H1 (cell line): ENCODE results near the gene PDE9A. TPM values are rescaled to one million over a fixed set of nuclear protein-coding genes. Genes with fewer than 3 reads are reported as not detected.

Experiments used
- CTCF ChIA-PET: fragments of 300-600 bp; sonication (Branson Sonifier 250); formaldehyde crosslinking; loops from one replicate; lab custom pipeline; 2021; ENCODE audit not compliant: partially characterized antibody; lab: Charles Lee
- POLR2A ChIA-PET: fragments of 300-600 bp; sonication (Branson Sonifier 250); formaldehyde crosslinking; loops from one replicate; lab custom pipeline; 2021; ENCODE audit warnings: inconsistent platforms; ENCODE audit not compliant: partially characterized antibody; lab: Charles Lee
- DNase-seq, 2 experiments: peaks; one replicate each; pipeline versions ENCODE4 v3.0.0 to v3.0.0-alpha.2; 2010 to 2022; ENCODE audit warnings: low spot score in 2 of 2, low read depth in 1 of 2, mixed read lengths in 1 of 2
- FAIRE-seq: peaks from 2 replicates; lab custom pipeline; 2011; peaks lifted over from hg19 to GRCh38; lab: Jason Lieb, UNC
- H2AFZ ChIP-seq: 2 replicates; pipeline ENCODE4 v1.8.1; 2012; ENCODE audit warnings: low read length, inconsistent platforms
- H2AK5ac ChIP-seq: 2 replicates; pipeline ENCODE4 v1.6.1; 2013; ENCODE audit warnings: low read depth, low read length
- H2BK120ac ChIP-seq: replicated peaks from 2 replicates; pipeline ENCODE3; 2013; ENCODE audit warnings: low read depth, low read length, inconsistent platforms
- H2BK12ac ChIP-seq: 2 replicates; pipeline ENCODE4 v1.6.1; 2013; ENCODE audit warnings: low read depth, low read length
- H2BK15ac ChIP-seq: 2 replicates; pipeline ENCODE4 v1.6.1; 2013; ENCODE audit warnings: low read length
- H2BK20ac ChIP-seq: 2 replicates; pipeline ENCODE4 v1.6.1; 2013; ENCODE audit warnings: low read length
- H2BK5ac ChIP-seq: 2 replicates; pipeline ENCODE4 v1.6.1; 2013; ENCODE audit warnings: low read depth, low read length
- H3K14ac ChIP-seq: 2 replicates; pipeline ENCODE4 v1.6.1; 2013; ENCODE audit warnings: inconsistent platforms; ENCODE audit not compliant: insufficient read length
- H3K18ac ChIP-seq: 2 replicates; pipeline ENCODE4 v1.6.1; 2013; ENCODE audit warnings: low read length; ENCODE audit errors: extremely low read depth
- H3K23ac ChIP-seq: 2 replicates; pipeline ENCODE4 v1.6.1; 2013; ENCODE audit warnings: inconsistent platforms; ENCODE audit not compliant: insufficient read length
- H3K23me2 ChIP-seq: 2 replicates; pipeline ENCODE4 v1.6.1; 2013; ENCODE audit warnings: low read depth, low read length
- H3K27ac ChIP-seq: 2 replicates; pipeline ENCODE4 v1.6.1; 2011; ENCODE audit warnings: low read depth, low read length, inconsistent platforms
- H3K27me3 ChIP-seq, 4 experiments: replicated peaks in 1 of 4; 1 replicate in 1 of 4; 2 replicates in 3 of 4; pipeline versions ENCODE4 v1.6.1 to v1.8.1; 2011 to 2013; ENCODE audit warnings: low read length in 3 of 4, mild to moderate bottlenecking in 3 of 4, inconsistent platforms in 2 of 4, mixed read lengths in 2 of 4, moderate library complexity in 1 of 4; ENCODE audit not compliant: control insufficient read depth in 3 of 4, insufficient read depth in 3 of 4; ENCODE audit errors: extremely low read depth in 1 of 4
- H3K36me3 ChIP-seq, 4 experiments: 2 replicates each; pipeline versions ENCODE4 v1.6.1 to v1.8.1; 2011 to 2013; ENCODE audit warnings: mild to moderate bottlenecking in 4 of 4, low read length in 3 of 4, moderate library complexity in 2 of 4, control low read depth in 1 of 4, inconsistent platforms in 1 of 4; ENCODE audit not compliant: insufficient read depth in 4 of 4, control insufficient read depth in 2 of 4
- H3K4ac ChIP-seq: replicated peaks from 2 replicates; pipeline ENCODE3; 2013; ENCODE audit warnings: low read length, low read depth, mixed read lengths, inconsistent platforms; ENCODE audit not compliant: insufficient read length
- H3K4me1 ChIP-seq, 4 experiments: replicated peaks in 1 of 4; 1 replicate in 1 of 4; 2 replicates in 3 of 4; pipeline versions ENCODE4 v1.6.1 to v1.8.1; 2011 to 2013; ENCODE audit warnings: low read length in 3 of 4, inconsistent platforms in 2 of 4, mixed read lengths in 1 of 4; ENCODE audit not compliant: insufficient read depth in 4 of 4, control insufficient read depth in 3 of 4
- H3K4me2 ChIP-seq, 2 experiments: 2 replicates each; pipeline versions ENCODE4 v1.6.1 to v1.8.1; 2011 to 2013; ENCODE audit warnings: low read depth in 2 of 2, low read length in 2 of 2, control low read depth in 1 of 2, inconsistent platforms in 1 of 2, mild to moderate bottlenecking in 1 of 2; ENCODE audit not compliant: insufficient read depth in 1 of 2
- H3K4me3 ChIP-seq, 4 experiments: fragments of 200-600, 300-600 bp in 1 of 4; sonication (generic), shearing (Covaris generic), sonication (Bioruptor Twin) in 1 of 4; 2 replicates each; pipeline versions ENCODE4 v1.5.1 to v1.8.1; 2011 to 2016; ENCODE audit warnings: low read length in 4 of 4, low read depth in 3 of 4, control low read depth in 2 of 4, inconsistent platforms in 2 of 4, mild to moderate bottlenecking in 2 of 4, mixed read lengths in 1 of 4, moderate library complexity in 1 of 4; ENCODE audit not compliant: insufficient read depth in 2 of 4; ENCODE audit errors: extremely low read depth in 1 of 4
- H3K56ac ChIP-seq: replicated peaks from 2 replicates; pipeline ENCODE3; 2013; ENCODE audit warnings: low read depth, mild to moderate bottlenecking, mixed read lengths, low read length, inconsistent platforms; ENCODE audit not compliant: insufficient read length
- H3K79me1 ChIP-seq: 2 replicates; pipeline ENCODE4 v1.6.1; 2013; ENCODE audit warnings: low read depth, low read length, control low read depth
- H3K79me2 ChIP-seq, 2 experiments: 2 replicates each; pipeline versions ENCODE4 v1.6.1 to v1.8.1; 2012 to 2013; ENCODE audit warnings: low read length in 2 of 2, mild to moderate bottlenecking in 2 of 2, inconsistent platforms in 1 of 2; ENCODE audit not compliant: insufficient read depth in 2 of 2, control insufficient read depth in 1 of 2
- H3K9ac ChIP-seq, 4 experiments: replicated peaks in 1 of 4; 1 replicate in 1 of 4; 2 replicates in 3 of 4; pipeline versions ENCODE4 v1.6.1 to v1.8.1; 2011 to 2013; ENCODE audit warnings: low read depth in 3 of 4, low read length in 3 of 4, control low read depth in 2 of 4, mild to moderate bottlenecking in 2 of 4, moderate library complexity in 2 of 4, inconsistent platforms in 1 of 4; ENCODE audit errors: extremely low read depth in 1 of 4
- H3K9me3 ChIP-seq, 2 experiments: 2 replicates each; pipeline versions ENCODE4 v1.6.1 to v1.8.1; 2012 to 2013; ENCODE audit warnings: mild to moderate bottlenecking in 2 of 2, moderate library complexity in 2 of 2, control low read depth in 1 of 2, inconsistent platforms in 1 of 2, low read depth in 1 of 2, low read length in 1 of 2, mixed read lengths in 1 of 2; ENCODE audit not compliant: insufficient read depth in 2 of 2
- H4K20me1 ChIP-seq, 2 experiments: replicated peaks in 1 of 2; 2 replicates each; pipeline versions ENCODE3 to v1.8.1; 2011 to 2013; ENCODE audit warnings: inconsistent platforms in 2 of 2, low read length in 2 of 2, mild to moderate bottlenecking in 1 of 2; ENCODE audit not compliant: insufficient read depth in 2 of 2, control insufficient read depth in 1 of 2
- H4K5ac ChIP-seq: 2 replicates; pipeline ENCODE4 v1.6.1; 2013; ENCODE audit warnings: low read length, low read depth, mixed read lengths, inconsistent platforms; ENCODE audit not compliant: insufficient read length
- H4K8ac ChIP-seq: 2 replicates; pipeline ENCODE4 v1.8.0; 2013; ENCODE audit warnings: mild to moderate bottlenecking, moderate library complexity, low read length, inconsistent platforms; ENCODE audit not compliant: insufficient read depth; ENCODE audit errors: extremely low read depth
- H4K91ac ChIP-seq: replicated peaks from 2 replicates; pipeline ENCODE3; 2013; ENCODE audit warnings: low read length, mixed read lengths, inconsistent platforms; ENCODE audit not compliant: insufficient read length
- CHD2 ChIP-seq: IDR thresholded peaks from 2 replicates; pipeline ENCODE4 v1.6.1; 2012; ENCODE audit warnings: low read length, improper control_type of control experiment
- POU5F1 ChIP-seq: IDR thresholded peaks from 2 replicates; pipeline ENCODE4 v1.6.1; 2011; ENCODE audit warnings: low read depth, mild to moderate bottlenecking, low read length, moderate library complexity
- RAD21 ChIP-seq, 2 experiments: IDR thresholded peaks in 1 of 2; conservative IDR thresholded peaks in 1 of 2; 2 replicates each; pipeline ENCODE4 v1.6.1; 2011; ENCODE audit warnings: low read depth in 2 of 2, low read length in 2 of 2, improper control_type of control experiment in 1 of 2, inconsistent platforms in 1 of 2, mild to moderate bottlenecking in 1 of 2, moderate library complexity in 1 of 2
- RBBP5 ChIP-seq: IDR thresholded peaks from 2 replicates; pipeline ENCODE4 v1.7.1; 2012; ENCODE audit warnings: low read depth, mild to moderate bottlenecking, inconsistent platforms, low read length, moderate library complexity, borderline replicate concordance
- SRF ChIP-seq: IDR thresholded peaks from 2 replicates; pipeline ENCODE4 v1.6.1; 2011; ENCODE audit warnings: mild to moderate bottlenecking, low read depth, low read length, moderate library complexity
- WGBS, 2 experiments: shearing (Covaris generic) in 1 of 2; methylation state at CpG; one replicate each; pipeline versions ENCODE4 v1.1.6 to v1.1.7; 2013 to 2015; ENCODE audit warnings: low lambda C conversion rate in 2 of 2, mixed read lengths in 2 of 2, inconsistent platforms in 1 of 2, low coverage in 1 of 2, missing lambda C conversion rate in 1 of 2; ENCODE audit not compliant: insufficient replicate concordance in 2 of 2, insufficient coverage in 1 of 2, insufficient read length in 1 of 2; ENCODE audit errors: extremely low coverage in 1 of 2, missing lambda C conversion rate in 1 of 2; 5-methylcytosine and 5-hydroxymethylcytosine counted together
- polyA plus RNA-seq, 7 experiments: library from polyadenylated mRNA; depleted of rRNA in 3 of 7; stranded (reverse) in 5 of 7; unstranded in 2 of 7; fragments of >200 nt in 5 of 7; fragments of 200-250 nt in 2 of 7; gene quantifications; 1 replicate in 5 of 7; 2 replicates in 1 of 7; 4 replicates in 1 of 7; pipeline versions ENCODE4 v1.2.1 to v1.2.3, GENCODE V29; 2011 to 2013; ENCODE audit warnings: missing spikeins in 2 of 7, mixed read lengths in 2 of 7
- total RNA-seq: library from RNA; stranded (reverse); fragmentation: NEBNext Ultra II Directional; extraction: Animal tissue kit (Norgen Biotek cat#: 25700); gene quantifications from 2 replicates; pipeline ENCODE4 v1.2.1, GENCODE V29; 2021

The PDE9A gene
- total and polyA plus RNA-seq, 2 of the 8 experiments (the other 6 are each of a cell fraction or from before 2014, with no cell fraction given), result 39.2 to 45.9 TPM

DNA sequence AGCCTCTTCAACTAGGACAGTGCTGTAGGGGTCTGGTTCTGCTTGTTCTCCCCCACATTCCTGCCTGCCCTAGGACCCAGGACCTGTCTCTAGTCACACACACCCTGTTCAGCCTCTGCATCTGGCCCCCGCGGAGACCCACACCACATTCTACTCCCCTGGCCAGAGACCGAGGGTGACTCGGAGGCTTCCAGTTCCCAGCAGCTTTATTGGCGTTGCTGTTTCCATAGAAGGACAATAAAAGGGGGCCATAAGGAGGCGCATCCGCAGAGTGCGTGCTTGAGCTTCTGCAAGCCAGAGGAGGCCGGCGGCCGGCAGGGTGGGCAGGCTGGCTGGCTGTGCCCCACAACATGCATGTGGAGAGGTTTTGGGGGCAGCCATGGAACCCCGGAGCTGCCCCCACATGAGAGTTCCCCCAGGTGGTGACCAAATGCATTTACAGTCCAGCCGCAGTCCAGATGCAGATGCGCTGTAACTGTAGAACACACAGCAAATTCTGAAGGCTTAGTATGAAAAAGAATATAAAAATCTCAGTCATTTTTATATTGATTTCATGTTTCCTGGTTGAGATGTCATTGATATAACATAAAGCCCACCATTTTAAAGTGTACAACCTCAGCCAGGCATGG lies 52.4 kb downstream of the PDE9A start:
- 94% methylated on average over 14 of the region's 14 CpGs; no CpG with 5 or more reads in 1 of the 2 experiments for WGBS, 2 experiments
- Histone ChIP-seq H3K14ac (no peak overlapping the region), H3K18ac (no peak overlapping the region; the same call in 1 of the 2 replicates), H3K56ac (no peak overlapping the region), H3K9me3 (no peaks in the 10 kb centered on the region), H2BK20ac (no peak overlapping the region), H3K23ac (no peak overlapping the region), H2BK15ac (no peak overlapping the region), H3K4ac (no peak overlapping the region), H4K20me1 (no peaks in the 10 kb centered on the region), H3K79me1 (no peaks in the 10 kb centered on the region), H4K8ac (no peak overlapping the region), H3K27ac (no peak overlapping the region), H2BK5ac (no peak overlapping the region), H3K36me3 (peaks cover 0 to 5% (median 2%) of the 10 kb centered on the region in 4 experiments; a peak in 3 of 8 replicates), H3K4me3 (no peak overlapping the region), H2BK120ac (no peak overlapping the region), H2BK12ac (peak overlapping the region; percentile 43; the same call in 1 of the 2 replicates), H4K5ac (no peak overlapping the region), H3K79me2 (no peaks in the 10 kb centered on the region), H2AFZ (no peak overlapping the region), H3K23me2 (no peaks in the 10 kb centered on the region), H3K4me2 (no peak overlapping the region), H2AK5ac (no peak overlapping the region), H4K91ac (no peak overlapping the region), H3K27me3 (no peaks in the 10 kb centered on the region), H3K4me1 (peaks cover 0 to 21% (median 14%) of the 10 kb centered on the region in 4 experiments; a peak in 6 of 7 replicates), H3K9ac (no peak overlapping the region)
- no peak for FAIRE-seq
- ChIA-PET POLR2A (interaction anchor here (1.0 to 1.3 kb wide), 2 partner anchors 12 to 52 kb away, joined by 3 to 4 read pairs; no protein-coding TSS in a partner anchor), CTCF (interaction anchor here (1.6 kb wide), 1 partner anchor 112 kb away, joined by 3 read pairs; no protein-coding TSS in a partner anchor)
- TF ChIP-seq RBBP5 (no peak), SRF (no peak), CHD2 (no peak), POU5F1 (no peak), RAD21 (IDR thresholded peaks at IDR 0.05 in 1 of 2, conservative IDR thresholded peaks at IDR 0.05 in 1 of 2; ENCODE audit: low read depth in 2 of 2, low read length in 2 of 2) (peak in 1 of 2 experiments; percentile 17; a peak in 1 of 4 replicates)
- DNase-seq, result no peak
